Measurements from ENCODE around the gene TINAG. TPM values are rescaled to one million over a fixed set of nuclear protein-coding genes. Genes with fewer than 3 reads are reported as not detected.
A peak's percentile ranks its signal among the peaks of the same experiment; 100 is the strongest.

TINAG gene
- total RNA-seq, 1 donor from 2014 or later = not detected

DNA sequence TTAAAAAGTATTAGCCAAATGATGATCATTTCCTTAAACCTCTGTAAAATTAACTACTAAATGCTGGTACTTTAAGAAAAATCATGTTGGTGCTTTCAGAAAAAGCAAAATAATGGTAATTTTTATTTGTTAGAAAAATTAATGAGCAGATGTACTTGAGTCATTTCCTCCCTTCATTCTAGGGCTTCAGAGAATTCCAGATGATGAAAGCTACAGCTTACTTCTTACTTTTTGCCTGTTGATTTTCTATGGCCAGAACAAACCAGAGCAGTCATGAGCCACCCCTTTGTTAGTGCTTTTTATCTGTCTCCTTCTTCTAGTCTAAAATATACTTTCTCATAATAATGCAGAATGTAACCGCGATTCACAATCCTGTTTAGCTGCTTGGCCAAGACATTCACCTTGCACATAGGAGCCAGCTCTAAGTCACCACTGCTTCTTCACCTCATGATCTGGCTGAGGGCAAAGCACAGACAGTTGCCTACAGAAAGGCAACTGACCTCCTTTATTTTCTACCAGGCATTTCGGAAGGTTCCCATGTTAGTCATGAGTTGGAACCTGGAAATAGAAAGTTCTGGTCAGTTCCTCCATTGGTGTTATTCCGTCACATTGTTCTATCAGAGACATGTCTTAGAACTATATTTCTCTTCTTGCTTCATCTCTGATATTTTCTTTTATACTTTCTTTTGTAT lies 43.5 kb upstream of the TINAG start:
- no peaks in the 10 kb centered on the region for H3K27me3 ChIP-seq
- TF ChIP-seq POLR2A (IDR thresholded peaks at IDR 0.05) (no peak), POLR2AphosphoS5 (IDR thresholded peaks at IDR 0.05; ENCODE audit: insufficient read depth in 1 of 2, low read depth in 1 of 2) (no peak)
- TF ChIP-seq, protein P1, sequence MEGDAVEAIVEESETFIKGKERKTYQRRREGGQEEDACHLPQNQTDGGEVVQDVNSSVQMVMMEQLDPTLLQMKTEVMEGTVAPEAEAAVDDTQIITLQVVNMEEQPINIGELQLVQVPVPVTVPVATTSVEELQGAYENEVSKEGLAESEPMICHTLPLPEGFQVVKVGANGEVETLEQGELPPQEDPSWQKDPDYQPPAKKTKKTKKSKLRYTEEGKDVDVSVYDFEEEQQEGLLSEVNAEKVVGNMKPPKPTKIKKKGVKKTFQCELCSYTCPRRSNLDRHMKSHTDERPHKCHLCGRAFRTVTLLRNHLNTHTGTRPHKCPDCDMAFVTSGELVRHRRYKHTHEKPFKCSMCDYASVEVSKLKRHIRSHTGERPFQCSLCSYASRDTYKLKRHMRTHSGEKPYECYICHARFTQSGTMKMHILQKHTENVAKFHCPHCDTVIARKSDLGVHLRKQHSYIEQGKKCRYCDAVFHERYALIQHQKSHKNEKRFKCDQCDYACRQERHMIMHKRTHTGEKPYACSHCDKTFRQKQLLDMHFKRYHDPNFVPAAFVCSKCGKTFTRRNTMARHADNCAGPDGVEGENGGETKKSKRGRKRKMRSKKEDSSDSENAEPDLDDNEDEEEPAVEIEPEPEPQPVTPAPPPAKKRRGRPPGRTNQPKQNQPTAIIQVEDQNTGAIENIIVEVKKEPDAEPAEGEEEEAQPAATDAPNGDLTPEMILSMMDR (IDR thresholded peaks at IDR 0.05) = no peak
- no peaks in the 10 kb centered on the region for H3K4me1 ChIP-seq
- intact Hi-C loops (cut with DNase I) = no loop called here
- H3K4me3 ChIP-seq = no peak overlapping the region
- H3K36me3 ChIP-seq = no peaks in the 10 kb centered on the region
- no peak overlapping the region for H3K27ac ChIP-seq
- no peak for DNase-seq (ENCODE audit: extremely low spot score in 2 of 2)
- no peaks in the 10 kb centered on the region for H3K9me3 ChIP-seq

DNA sequence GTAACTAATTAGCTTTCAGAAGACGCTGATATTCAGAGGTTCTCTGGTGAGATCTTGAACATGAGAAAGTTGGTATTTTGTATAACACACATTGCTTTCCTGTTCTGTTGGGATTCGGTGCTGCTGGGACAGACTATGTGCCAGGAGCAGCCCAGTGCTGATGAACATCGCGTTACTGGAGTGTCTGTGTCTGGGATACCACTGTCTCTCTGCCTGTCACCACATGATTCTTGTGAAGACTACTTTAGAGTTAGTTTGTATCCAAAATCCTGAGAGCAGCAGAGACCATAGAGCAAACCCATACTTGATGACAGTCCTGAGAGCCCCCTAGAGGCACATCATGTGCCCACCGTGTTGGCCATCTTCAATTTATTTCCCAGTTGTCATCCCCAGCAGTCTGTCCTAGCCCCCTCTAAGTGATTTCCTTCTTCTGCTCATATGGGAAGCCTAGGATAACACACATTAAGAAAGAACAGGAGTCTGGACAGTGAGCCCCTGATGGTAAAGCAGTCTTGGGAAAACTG lies 41.8 kb upstream of the TINAG start:
- Histone ChIP-seq H3K36me3 (no peaks in the 10 kb centered on the region), H3K27me3 (no peaks in the 10 kb centered on the region), H3K9me3 (no peaks in the 10 kb centered on the region), H3K4me1 (no peaks in the 10 kb centered on the region), H3K27ac (no peak overlapping the region), H3K4me3 (no peak overlapping the region)
- TF ChIP-seq POLR2AphosphoS5 (IDR thresholded peaks at IDR 0.05; ENCODE audit: insufficient read depth in 1 of 2, low read depth in 1 of 2) (no peak), POLR2A (IDR thresholded peaks at IDR 0.05) (no peak)
- TF ChIP-seq, protein P1 (IDR thresholded peaks at IDR 0.05) = no peak
- intact Hi-C loops (cut with DNase I) = no loop called here
- DNase-seq (ENCODE audit: extremely low spot score in 2 of 2) = no peak

DNA sequence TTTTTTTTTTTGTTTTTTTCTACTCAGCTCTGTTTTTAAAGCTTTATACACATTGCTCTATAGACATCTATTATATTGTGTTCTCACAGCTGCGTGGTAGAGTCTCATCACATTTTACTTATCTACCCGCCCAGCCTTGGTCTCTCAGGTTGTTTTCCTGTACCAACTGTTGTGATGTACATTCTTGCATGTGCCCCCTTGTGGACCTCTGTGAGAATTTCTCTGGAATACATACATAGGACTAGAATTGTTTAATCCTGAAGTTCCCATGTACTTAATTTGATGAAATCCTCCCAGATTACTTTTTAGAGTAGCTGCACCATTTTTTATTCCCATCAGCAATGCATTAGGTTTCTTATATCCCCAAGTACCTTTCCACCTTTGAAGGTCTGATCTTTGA lies 40.4 kb upstream of the TINAG start:
- intact Hi-C loops (cut with DNase I) = no loop called here

DNA sequence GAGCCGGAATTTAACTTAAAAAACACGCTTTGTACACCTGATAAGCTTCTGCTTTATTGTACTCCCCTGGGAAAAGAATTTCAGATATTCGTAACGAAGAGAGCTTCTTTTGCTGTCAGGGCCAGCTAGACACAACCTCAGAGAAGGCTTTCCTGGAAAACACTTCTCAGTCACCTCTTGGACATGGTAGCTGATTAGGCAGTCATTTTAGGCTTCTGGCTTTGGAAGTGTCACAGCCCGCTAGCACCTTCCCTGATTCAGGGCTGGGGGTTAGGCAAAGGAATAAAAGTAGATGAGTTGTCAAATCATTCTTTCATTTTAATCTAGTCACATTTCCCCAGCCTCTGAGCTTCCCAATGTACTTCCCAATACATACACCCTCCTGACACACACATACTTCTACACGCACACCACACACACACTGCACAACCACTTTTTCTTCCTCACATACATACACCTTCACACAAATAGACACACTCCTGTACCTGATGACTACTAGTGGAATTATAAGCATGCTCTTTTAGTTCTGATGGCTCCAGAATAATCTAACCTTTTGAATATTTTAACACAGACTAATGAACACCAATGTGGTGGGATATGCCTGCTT lies 34.9 kb upstream of the TINAG start:
- intact Hi-C loops (cut with DNase I) = no loop called here

More for the DNA sequence above, 40.4 kb upstream of the TINAG start:
- Histone ChIP-seq H3K27ac (no peak overlapping the region), H3K4me3 (no peak overlapping the region), H3K36me3 (no peaks in the 10 kb centered on the region), H3K27me3 (no peaks in the 10 kb centered on the region), H3K9me3 (no peaks in the 10 kb centered on the region), H3K4me1 (no peaks in the 10 kb centered on the region)
- TF ChIP-seq POLR2A (IDR thresholded peaks at IDR 0.05) (no peak), POLR2AphosphoS5 (IDR thresholded peaks at IDR 0.05; ENCODE audit: insufficient read depth in 1 of 2, low read depth in 1 of 2) (no peak)
- TF ChIP-seq, protein P1 (IDR thresholded peaks at IDR 0.05) = peak in 1 of 3 experiments; percentile 11
- no peak for DNase-seq (ENCODE audit: extremely low spot score in 2 of 2)

More for the DNA sequence above, 34.9 kb upstream of the TINAG start:
- Histone ChIP-seq H3K9me3 (no peaks in the 10 kb centered on the region), H3K4me1 (no peaks in the 10 kb centered on the region), H3K4me3 (no peak overlapping the region), H3K27me3 (no peaks in the 10 kb centered on the region), H3K27ac (no peak overlapping the region), H3K36me3 (no peaks in the 10 kb centered on the region)
- DNase-seq (ENCODE audit: extremely low spot score in 2 of 2) = no peak
- TF ChIP-seq, protein P1 (IDR thresholded peaks at IDR 0.05) = no peak

All from vagina (tissue), 2 donors.